OCI-M2 (cell line): Measurements from ENCODE around the gene RPLP2.

ENCODE experiments used
- DNase-seq: peaks from one replicate; lab custom pipeline; 2025; ENCODE audit not compliant: unreplicated experiment; lab: John Stamatoyannopoulos, UW

The RPLP2 gene

DNA sequence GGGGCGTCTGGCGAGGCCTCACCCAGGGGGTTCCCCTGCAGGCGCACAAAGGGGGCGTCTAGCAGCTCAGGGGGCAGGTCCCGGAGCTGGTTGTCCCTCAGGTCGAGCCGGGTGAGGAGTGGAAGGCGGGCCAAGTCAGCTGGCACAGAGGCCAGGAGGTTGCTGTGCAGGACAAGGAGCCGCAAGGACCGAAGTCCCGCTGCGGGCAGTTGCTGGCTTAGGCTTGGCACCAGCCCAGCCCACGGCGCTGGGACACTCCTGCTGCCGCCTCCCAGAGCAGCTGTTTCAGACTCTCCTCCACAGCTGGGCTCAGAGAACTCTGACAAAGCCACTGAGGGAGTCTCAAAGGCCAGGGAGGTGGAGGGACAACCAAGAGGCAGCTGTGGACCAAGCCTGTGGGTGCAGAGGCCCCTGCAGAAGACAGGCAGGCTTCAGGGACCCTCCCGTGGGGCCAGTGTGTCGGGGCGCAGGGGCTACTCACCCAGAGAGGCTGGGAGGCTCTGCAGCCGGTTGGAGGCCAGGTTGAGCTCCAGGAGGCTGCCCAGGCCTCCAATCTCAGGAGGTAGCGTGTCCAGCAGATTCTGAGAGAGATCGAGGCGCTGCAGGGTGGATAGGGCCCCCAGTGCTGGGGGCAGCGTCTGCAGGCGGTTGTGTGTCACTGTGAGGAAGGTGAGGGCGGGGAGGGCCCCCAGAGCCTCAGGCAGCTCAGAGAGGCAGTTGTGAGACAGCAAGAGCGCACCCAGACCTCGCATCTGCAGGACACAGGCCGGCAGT is 6.9 kb upstream of the RPLP2 start:
- no peak for DNase-seq

DNA sequence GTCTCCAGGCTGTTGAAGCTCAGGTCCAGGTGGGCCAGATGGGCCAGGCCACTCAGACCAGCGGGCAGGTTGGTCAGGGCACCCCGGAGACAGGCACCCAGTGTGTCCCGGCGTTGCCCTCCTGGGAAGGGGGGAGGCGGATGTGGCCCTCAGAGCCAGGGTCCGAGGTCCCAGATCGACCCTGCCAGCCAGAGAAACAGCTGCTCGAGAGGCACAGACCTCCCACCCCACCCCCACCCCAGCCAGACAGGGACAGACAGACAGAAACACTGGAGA is 6.4 kb upstream of the RPLP2 start:
- no peak for DNase-seq

DNA sequence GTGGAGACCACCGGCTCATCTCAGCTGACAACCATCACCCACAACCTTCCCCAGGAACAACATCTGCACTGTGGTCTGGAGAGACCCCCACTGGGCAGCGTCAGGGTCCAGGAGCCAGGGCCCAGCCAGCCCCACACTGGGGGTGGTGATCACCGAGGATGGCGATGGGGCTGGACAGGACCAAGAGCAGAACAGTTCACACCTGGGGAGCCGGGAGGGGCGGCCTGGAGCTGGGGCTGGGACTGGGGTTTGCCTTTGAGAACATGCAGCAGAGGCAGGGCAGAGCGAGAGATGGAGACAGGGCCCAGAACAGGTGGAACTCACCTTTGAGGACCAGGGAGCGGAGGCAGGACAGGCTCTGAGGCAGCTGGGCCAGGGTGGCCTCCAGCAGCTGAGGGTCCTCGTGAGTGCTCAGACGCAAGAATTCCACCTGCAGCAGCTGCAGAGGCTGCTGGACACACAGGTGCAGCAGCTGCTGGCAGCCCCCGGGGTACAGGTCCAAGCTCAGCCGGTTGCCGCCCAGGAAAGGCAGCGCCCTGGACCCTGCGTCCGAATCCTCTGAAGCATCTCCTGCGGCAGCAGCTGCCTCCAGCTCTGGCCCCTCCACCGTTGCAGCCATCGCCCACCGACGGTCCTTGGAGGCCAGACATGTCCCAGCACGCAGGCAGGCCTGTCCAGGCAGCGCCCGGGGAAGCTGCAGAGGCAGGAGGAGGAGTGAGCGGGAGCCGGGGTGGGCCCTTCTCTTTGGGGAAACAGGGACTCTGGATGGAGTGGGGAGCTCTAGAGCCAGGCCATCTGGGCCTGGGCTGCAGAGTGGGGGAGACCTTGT is 5.8 kb upstream of the RPLP2 start:
- DNase-seq: no peak

DNA sequence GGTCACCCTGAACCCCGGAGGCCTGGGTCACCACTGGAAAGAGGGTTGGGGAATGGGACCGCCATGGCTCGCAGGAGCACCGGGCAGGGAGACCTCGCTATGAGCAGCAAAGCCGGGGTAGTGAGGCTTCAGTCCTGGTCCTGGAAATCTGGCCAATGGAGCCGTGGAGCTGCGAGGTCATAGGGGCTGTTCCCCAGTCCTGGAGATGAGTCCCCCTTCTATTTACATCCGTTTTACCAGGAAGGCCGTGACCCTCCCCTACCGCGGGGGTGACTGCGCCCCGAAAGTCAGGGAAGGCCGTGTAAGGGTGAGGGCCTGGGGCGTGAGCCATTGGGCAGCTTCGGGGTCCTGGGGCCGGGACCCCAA is 5.2 kb upstream of the RPLP2 start:
- DNase-seq: no peak

DNA sequence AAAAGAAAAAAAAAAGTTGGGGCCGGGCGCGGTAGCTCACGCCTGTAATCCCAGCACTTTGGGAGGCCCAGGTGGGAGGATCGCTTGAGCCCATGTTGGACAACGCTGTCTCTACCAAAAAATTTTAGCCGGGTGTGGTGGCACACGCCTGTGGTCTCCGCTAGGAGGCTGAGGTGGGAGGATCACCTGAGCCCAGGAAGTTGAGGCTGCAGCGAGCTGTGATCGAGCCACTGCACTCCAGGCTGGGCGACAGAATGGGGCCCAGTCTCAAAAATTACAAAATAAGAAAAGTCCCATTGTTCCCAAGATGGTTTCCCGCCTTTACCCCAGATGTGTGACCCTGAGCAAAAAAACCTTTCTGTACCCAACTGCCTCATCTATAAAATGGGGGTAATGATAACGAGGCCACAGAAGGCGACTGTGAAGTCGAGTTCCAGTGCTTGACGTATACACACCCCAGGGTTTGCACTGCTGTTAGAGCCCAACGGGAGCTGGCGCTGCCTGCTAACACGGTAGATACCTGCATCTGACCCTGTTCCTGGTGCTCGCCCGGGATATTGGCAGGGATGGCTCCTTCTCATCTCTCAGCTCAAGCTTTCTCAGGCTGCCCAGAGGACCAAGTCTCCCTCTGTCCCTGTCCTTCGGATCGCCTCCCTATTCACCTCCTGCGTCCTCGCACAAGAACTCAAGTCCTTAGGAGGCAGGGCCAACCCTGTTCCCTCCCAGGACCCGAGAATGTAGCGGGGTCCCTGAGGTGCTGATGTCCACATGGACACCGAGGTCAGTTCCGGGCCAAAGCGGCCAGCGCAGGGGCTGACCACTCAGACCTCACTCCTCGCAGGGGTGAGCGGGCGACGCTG is 1.1 kb upstream of the RPLP2 start:
- DNase-seq: no peak

DNA sequence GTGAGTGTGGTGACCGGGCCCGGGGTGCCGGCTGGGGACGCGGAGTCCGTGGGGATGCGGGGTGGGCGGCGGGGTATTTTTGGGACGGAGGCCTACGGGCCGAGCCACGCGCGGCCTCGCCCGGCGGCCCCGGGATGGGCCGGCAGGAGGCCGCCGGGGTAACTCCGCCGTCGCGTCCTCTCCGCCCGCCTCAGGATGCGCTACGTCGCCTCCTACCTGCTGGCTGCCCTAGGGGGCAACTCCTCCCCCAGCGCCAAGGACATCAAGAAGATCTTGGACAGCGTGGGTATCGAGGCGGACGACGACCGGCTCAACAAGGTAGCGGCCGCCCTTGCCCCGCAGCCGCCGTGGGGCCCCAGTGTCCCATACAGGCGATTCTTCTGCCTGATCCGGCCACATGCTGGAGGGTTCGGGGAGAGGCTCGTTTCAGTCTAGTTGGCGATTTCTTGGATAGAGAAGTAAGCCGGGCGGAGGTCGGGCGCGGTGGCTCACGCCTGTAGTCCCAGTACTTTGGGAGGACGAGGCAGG is 337 bp downstream of the RPLP2 start:
- DNase-seq: no peak

DNA sequence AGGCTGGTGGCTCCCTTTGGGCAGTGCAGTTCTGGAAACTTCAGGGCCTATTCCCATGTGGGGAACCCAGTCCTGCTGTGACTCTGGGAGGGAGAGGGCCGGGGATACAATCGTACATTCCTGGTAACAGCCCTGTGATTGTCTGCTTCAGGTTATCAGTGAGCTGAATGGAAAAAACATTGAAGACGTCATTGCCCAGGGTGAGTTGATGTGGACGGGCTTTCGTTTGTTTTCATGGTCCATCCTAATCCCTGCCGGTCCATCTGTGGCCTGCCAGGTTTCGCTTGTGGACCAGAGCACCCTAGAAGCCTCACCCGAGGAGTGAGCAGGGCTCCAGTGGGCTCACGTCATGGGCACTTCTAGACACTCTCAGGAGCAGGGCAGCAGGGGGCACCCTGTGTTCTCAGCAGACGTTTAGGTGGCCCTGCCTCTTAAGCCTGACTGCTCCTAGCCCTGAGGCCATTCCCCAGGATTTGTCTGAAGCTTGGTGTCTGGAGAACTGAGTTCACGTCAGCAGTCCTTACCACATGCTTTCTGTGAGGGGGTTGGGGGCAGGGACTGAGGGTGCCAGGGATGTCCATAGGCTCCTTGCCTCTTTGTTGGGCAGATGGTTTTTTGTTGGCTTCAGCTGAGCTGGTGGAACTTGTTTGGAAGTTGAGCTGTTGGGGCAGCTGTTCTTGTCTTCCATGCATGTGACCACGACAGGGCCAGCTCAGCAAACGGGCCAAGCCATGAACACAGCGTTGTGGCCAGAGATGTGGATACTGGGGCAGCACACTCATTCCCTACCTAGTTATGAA is 1.9 kb downstream of the RPLP2 start:
- DNase-seq: no peak

DNA sequence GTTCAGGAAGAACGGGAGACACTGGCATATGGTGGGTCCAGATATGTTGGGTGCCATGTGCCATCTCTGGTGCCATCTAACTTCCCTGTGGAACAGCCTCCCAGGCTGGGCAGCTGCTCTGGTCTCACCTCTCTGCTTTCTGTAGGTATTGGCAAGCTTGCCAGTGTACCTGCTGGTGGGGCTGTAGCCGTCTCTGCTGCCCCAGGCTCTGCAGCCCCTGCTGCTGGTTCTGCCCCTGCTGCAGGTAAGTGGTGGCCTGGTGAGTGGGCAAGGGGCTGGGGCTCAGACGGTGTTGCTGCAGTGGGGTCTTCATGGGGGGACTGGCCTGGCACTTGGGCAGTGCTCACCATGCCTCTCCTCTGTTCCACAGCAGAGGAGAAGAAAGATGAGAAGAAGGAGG is 2.6 kb downstream of the RPLP2 start:
- no peak for DNase-seq

DNA sequence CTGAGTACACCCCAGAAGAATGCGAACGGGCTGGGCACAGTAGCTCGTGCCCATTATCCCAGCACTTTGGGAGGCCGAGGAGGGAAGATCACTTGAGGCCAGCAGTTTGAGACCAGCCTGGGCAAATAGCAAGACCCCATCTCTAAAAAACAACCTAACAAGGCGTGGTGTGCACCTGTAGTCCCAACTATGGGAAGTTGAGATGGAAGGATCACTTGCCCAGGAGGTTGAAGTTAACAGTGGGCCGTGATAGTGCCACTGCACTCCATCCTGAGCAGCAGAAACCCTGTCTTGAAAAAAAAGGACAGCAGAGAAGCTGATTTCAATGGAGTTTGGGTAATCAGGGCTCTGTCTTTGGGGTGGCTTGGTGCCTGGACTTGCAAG is 3.3 kb downstream of the RPLP2 start:
- no peak for DNase-seq

DNA sequence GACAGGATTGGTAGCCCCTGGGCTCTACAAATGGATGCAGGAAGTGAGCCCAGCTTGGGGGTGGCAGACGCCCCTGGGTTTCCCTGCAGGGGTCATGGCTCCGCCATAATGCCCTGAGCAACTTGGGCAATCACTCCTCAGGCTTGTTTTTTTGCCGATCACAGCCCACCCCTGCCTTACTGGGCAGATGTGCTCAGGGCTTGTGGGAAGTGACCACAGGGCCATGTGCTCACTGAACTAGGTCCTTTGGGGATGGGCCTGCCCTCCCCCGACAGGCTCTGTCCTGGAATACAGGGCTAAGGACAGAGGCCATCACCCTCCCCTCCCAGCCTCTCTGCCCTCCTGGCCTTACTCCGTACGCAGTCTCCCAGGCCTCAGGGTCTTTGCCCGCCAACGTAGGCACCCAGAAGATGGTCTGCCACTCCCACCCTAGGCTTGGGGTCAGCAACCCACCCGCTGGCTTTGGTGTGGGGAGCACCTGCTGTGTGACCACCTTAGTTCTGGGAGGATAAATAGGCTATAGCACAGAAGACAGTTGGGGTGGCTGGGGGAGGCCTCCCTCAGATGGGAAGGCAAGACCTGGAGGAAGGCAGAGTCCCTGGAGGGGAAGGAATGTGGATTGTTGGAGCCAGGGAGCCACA is 3.8 kb downstream of the RPLP2 start:
- DNase-seq: no peak

DNA sequence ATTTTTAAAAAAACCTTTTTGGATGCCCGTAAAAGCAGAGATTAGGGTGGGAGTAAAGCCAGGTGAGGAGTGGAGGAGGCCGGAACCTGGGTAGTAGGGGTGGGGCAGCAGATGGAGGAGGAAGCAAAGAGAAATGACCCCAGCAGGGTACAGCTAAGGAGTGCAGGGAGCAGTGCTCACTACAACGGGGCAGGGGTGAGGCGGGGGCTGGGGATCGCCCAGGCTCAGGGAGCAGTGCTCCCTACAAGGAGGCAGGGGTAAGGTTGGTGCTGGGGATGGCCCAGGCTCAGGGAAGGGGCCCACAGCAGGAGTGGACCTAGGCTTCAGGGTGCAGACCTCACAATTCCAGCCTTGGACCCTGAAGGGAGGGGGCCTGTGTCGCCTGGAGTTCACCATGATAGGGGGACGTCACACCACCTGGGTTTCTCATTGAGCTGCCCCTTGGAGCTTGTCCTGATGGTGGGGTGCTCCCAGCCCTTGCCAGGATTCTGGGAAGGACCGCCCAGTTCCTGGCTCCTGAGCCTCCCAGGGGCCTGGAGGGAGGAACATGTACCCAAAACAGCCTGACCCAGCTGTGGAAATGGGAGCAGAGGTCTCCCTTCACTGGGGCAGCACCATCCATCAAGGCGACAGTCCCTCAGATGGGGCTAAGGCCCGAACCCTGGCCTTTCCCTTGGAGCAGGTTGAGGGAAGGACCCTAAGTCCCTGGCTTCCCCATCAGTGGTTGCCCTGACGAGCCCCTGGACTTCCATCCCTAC is 6.1 kb downstream of the RPLP2 start:
- DNase-seq: no peak

DNA sequence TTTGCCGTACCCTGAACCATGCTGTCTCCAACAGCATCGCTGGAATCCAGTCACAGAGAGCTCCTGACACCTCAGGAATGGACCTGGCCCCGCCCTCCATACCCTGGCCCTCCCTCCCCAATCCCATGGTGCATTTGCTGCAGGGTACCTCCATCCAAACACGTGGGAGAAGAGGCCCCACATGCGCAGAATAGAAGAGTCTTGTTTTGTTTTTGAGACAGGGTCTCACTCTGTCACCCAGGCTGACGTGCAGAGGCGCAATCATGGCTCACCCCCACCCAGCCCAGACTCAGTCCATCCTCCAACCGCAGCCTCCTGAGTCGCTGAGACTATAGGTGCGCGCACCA is 6.6 kb downstream of the RPLP2 start:
- no peak for DNase-seq

DNA sequence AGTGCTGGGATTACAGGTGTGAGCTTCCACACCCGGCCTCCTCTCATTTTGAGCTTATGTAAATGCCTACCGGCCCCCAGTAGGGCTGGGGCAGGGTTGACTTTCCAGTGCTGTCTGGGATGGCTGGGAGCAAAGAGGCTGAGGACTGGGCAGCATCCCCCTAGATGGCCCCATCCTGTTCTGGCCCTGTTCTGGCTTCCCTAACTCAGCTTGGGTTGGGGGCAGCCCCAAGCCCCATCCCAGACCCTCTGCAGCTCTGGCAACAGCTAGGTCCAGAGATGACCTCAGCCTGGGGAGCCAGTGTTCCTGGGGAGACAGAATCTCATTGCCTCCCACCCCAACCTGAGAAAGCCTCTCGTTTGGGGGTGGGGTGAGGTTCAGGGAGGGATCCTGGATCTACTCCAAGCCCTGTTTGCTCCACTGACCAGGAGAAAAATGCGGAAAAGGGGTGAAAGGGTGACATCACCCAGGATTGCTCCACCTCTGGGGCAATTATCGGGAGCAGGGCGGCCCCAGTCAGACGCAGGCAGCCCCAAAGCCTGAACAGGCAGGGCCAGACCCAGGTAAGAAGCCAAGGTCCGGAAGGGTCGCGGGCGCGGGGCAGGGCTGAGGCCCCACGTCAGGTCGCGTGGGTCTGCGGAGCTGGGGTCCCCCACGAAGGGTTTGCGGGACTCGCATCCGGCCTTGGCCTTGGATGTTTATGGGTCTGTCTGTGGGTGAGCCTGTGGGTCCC is 8.8 kb downstream of the RPLP2 start, which contains the start of gene PNPLA2:
TSS of gene PNPLA2 (plus strand) at position 519 of the 733 bp plus-strand sequence. CDS start 805 bp downstream, outside the sequence.
- DNase-seq: no peak

DNA sequence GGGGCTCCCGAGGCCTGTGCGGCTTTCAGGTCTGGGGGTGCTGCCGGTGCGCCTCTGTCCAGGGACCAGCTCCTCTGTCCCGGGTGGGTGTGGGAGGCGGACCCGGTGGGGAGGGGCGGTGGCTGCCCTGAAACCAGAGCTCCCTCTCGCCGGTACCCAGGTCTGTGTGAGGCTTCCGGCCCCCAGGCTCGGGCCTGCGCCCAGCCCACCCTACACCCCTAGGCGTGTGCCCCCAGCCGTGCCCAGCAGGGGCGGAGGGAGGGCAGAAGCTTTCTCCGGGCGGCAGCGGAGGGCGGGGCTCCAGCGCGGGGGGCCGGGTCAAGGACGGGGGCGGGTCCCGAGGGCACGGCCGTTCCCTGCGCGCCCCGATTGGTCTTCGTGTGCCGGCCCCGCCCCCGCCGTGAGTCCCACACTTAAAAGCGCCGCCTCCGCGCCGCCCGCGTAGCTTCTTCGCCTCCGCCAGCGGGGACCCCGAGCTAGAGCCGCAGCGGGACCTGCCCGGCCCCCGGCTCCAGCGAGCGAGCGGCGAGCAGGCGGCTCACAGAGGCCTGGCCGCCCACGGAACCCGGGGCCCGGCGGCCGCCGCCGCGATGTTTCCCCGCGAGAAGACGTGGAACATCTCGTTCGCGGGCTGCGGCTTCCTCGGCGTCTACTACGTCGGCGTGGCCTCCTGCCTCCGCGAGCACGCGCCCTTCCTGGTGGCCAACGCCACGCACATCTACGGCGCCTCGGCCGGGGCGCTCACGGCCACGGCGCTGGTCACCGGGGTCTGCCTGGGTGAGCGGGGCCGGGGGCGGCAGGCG is 9.6 kb downstream of the RPLP2 start:
- DNase-seq: no peak

DNA sequence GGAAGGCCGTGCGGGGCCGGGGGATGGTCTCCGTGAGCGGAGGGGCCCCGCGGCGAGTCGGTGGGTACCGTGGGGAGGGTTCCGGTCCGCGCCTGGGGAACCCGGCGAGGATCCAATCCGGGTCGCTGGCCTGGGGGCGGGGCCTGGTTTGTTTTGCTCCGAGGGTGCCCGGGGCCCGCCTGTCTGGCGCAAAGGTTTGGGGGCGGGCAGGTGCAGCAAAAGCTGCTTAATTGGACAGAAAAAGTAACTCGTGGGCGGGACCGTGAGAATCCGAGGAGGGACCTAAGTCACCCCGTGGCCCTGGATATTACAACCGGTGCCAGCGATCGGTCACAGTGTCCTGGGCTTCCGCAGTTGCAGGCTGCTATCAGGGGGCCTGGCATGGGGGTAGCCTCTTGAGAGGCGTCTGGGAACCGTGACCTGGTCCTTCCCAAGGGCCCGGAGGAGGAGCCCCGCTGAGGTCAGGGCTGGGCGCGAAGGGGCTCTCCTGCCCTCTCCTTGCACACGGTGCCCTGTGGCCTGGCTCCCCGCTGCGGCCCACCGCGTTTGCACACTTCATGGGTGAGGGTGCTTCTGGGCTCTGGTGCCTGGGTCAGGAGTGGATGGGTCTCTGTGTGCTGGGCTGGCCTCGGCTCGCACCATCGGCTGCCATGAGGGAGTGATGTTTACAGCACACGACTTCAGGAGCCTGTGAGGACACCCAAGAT is 10.3 kb downstream of the RPLP2 start:
- DNase-seq: no peak

DNA sequence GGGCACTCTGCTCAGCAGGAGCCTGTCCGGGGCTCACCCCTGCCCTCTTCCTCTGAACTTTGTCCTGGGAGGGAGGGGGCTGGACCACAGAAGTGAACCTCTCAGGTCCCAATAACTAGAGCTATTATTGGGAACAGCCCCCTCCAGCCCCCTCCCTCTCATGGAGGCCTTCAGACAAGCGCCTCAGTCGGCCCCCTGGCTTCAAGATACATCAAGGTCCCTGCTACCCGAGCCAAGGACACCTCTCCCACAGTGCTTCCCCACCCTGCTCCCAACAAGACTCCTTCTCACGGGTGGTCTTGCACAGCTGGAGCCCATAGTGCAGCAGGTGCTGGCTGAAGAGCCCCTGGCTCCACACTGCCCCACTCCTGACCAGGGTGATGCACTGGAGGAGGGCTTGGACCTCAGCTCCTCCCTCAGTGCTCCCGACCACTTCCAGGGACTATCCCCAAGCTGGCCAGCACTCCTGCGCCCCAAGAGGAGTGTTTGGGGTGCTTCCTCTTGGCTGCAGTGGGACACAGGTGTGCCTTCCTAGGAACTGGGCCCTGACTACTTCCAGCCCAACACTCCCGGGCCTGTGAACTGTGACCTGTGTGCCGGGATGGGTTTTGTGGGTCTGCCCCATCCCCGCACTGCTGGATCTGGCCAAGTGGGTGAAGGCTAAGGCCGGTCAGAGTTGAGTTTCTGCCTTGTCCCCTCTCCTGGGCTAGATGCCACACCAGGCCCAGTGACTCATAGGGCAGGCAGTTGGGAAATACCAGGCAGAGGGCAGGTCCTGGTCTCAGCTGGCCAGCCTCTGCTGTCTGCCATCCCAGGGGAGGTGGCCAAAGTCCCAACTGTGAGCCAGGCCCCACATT is 11.1 kb downstream of the RPLP2 start:
- no peak for DNase-seq
